Endothelial cell (in vitro differentiated cells): ENCODE data around the gene LRP3. TPM values are rescaled to one million over a fixed set of nuclear protein-coding genes. Genes with fewer than 3 reads are reported as not detected.

Experiments used
- DNase-seq: peaks from one replicate; pipeline ENCODE4 v3.0.0; 2021; ENCODE audit warnings: low spot score
- H3K27ac Mint-ChIP-seq: one replicate; pipeline ENCODE4 v1.8.0; 2021; ENCODE audit warnings: mixed read lengths, inconsistent platforms; ENCODE audit not compliant: unreplicated experiment
- H3K27me3 Mint-ChIP-seq: one replicate; pipeline ENCODE4 v1.8.0; 2021; ENCODE audit warnings: mild to moderate bottlenecking, moderate library complexity, mixed read lengths, inconsistent platforms; ENCODE audit not compliant: unreplicated experiment
- H3K36me3 Mint-ChIP-seq: one replicate; pipeline ENCODE4 v1.8.0; 2021; ENCODE audit warnings: mild to moderate bottlenecking, low read depth, mixed read lengths, inconsistent platforms; ENCODE audit not compliant: unreplicated experiment
- H3K4me1 Mint-ChIP-seq: one replicate; pipeline ENCODE4 v1.8.0; 2021; ENCODE audit warnings: mild to moderate bottlenecking, mixed read lengths, inconsistent platforms; ENCODE audit not compliant: unreplicated experiment
- H3K4me3 Mint-ChIP-seq: one replicate; pipeline ENCODE4 v1.8.0; 2021; ENCODE audit warnings: mild to moderate bottlenecking, mixed read lengths, inconsistent platforms; ENCODE audit not compliant: unreplicated experiment
- H3K9me3 Mint-ChIP-seq: one replicate; pipeline ENCODE4 v1.8.0; 2021; ENCODE audit warnings: mixed read lengths, inconsistent platforms; ENCODE audit not compliant: unreplicated experiment
- total RNA-seq: library from RNA; stranded (reverse); fragmentation: NEBNext Ultra II Directional; extraction: Animal tissue kit (Norgen Biotek cat#: 25700); gene quantifications from one replicate; pipeline ENCODE4 v1.2.1, GENCODE V29; 2021; ENCODE audit not compliant: unreplicated experiment
- TF ChIP-seq, protein P1 (sequence below): fragments of 200-600 bp; sonication (generic); IDR thresholded peaks from one replicate; pipeline ENCODE4 v1.5.0; 2021; ENCODE audit warnings: antibody characterized with exemption; ENCODE audit not compliant: unreplicated experiment

The LRP3 gene
- total RNA-seq, 1 donor from 2014 or later, result 5.4 TPM

DNA sequence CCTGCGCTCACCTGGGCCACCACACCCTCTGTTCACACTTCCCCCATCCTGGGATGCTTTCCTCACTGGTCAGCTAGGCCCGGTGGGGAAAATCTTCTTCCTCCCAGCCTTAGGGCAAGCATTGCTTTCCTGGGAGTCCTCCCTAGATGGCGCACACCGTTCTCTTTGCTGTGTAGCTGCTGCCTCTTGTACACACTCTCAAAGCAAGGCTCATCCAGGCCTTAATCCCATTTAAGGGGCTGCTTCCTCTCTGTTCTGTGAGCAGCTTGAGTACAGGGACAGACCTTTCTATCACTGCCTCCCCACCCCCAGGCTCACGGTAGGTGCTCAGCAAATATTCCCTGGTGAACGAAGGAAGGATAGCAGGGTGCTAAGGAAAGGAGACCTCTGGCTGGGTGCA is 20.5 kb downstream of the LRP3 start:
- DNase-seq, result no peak
- no peaks in the 10 kb centered on the region for H3K36me3 Mint-ChIP-seq
- peaks cover 7% of the 10 kb centered on the region for H3K27me3 Mint-ChIP-seq
- no peaks in the 10 kb centered on the region for H3K4me1 Mint-ChIP-seq
- H3K4me3 Mint-ChIP-seq, result no peak overlapping the region
- TF ChIP-seq, protein P1, sequence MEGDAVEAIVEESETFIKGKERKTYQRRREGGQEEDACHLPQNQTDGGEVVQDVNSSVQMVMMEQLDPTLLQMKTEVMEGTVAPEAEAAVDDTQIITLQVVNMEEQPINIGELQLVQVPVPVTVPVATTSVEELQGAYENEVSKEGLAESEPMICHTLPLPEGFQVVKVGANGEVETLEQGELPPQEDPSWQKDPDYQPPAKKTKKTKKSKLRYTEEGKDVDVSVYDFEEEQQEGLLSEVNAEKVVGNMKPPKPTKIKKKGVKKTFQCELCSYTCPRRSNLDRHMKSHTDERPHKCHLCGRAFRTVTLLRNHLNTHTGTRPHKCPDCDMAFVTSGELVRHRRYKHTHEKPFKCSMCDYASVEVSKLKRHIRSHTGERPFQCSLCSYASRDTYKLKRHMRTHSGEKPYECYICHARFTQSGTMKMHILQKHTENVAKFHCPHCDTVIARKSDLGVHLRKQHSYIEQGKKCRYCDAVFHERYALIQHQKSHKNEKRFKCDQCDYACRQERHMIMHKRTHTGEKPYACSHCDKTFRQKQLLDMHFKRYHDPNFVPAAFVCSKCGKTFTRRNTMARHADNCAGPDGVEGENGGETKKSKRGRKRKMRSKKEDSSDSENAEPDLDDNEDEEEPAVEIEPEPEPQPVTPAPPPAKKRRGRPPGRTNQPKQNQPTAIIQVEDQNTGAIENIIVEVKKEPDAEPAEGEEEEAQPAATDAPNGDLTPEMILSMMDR, result no peak
- H3K9me3 Mint-ChIP-seq, result no peaks in the 10 kb centered on the region
- H3K27ac Mint-ChIP-seq, result peak overlapping the region; percentile 73

DNA sequence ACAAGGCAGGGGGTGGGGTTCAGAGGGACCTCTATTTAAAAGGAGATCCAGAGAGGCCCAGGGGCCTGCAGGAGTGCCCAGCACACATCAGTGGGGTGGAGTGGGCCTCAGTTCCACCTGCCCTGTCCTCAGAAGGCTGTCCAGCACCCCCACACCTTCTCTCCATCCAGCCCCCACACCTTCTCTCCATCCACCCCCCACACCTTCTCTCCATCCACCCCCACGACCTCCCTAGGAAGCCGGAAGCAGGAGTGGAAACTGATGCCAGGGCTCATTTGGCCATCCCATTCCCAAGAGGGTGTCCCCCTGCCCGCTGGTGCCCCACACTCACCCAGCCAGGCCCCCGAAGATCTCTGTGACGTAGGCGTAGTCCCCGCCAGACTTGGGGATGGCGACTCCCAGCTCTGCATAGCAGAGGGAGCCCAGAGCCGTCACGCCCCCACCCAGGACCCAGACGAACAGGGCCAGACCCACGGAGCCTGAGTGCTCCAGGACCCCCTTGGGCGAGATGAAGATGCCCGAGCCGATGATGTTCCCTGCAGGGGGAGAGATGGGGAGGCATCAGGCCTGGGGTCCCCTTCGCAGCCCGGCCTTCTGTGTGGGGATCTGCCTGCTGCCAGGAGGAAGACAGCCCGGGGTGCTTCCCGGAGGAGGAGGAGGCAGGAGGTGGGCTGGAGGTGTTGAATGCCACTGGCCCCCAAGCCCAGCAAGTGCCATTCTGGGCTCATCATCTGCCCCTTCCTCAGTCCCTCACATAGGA is 21.5 kb downstream of the LRP3 start:
- Mint-ChIP-seq H3K4me1 (no peaks in the 10 kb centered on the region), H3K4me3 (no peak overlapping the region), H3K27ac (no peak overlapping the region), H3K9me3 (no peaks in the 10 kb centered on the region), H3K36me3 (no peaks in the 10 kb centered on the region), H3K27me3 (peaks cover 8% of the 10 kb centered on the region)
- no peak for DNase-seq
- TF ChIP-seq, protein P1, result no peak

DNA sequence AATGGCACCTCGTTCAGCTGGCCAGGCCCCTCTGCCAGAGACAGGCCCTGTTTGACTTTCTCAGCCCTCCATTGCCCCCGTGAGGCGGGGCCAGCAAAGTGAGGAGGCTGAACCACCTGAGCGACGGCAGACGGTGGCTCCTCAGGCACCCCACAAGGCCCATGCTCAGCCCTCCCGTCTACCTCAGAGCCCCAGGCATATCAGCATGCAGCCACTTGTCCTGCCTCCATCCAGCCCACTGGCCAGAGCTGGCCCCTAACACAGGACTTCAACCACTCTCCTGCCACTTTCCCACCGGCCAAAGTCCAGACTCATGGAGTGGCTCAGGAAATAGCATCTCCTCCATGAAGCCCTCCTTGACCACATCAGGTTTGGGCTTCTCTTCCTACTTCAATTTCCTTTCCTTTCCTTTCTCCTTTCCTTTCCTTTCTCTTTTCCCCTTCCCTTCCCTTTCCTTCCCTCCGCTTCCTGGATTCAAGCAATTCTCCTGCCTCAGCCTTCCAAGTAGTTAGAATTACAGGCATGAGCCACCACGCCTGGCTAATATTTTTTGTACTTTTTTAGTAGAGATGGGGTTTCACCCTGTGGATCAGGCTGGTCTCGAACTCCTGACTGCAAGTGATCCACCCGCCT is 22.2 kb downstream of the LRP3 start:
- no peaks in the 10 kb centered on the region for H3K9me3 Mint-ChIP-seq

DNA sequence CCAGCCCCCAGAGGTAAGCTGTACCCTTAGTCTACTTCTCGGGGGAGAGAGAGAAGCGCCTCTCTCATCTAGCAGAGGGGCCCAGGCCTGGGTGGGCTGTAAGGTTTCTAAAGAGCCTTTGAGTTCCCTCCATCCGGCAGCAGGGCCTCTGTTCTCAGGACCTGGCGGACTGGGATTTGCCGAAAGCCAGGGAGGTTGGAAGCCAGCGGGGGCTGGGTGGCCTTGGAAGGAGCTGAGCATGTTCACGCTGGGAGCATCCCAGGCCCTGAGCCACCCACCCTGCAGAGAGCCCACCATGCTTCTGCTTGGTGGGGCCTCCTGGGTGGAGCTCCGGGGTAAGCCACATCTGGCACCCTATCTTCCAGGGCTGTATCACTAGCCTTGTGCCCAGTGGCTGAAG is 23.8 kb downstream of the LRP3 start:
- DNase-seq, result no peak
- TF ChIP-seq, protein P1, result no peak
- H3K27me3 Mint-ChIP-seq, result peaks cover 13% of the 10 kb centered on the region
- no peaks in the 10 kb centered on the region for H3K4me1 Mint-ChIP-seq
- no peaks in the 10 kb centered on the region for H3K36me3 Mint-ChIP-seq
- H3K4me3 Mint-ChIP-seq, result no peak overlapping the region
- no peak overlapping the region for H3K27ac Mint-ChIP-seq
- H3K9me3 Mint-ChIP-seq, result no peaks in the 10 kb centered on the region

More for the DNA sequence above, 22.2 kb downstream of the LRP3 start:
- Mint-ChIP-seq H3K36me3 (no peaks in the 10 kb centered on the region), H3K4me1 (no peaks in the 10 kb centered on the region), H3K27ac (peak overlapping the region; percentile 57), H3K27me3 (peaks cover 13% of the 10 kb centered on the region), H3K4me3 (no peak overlapping the region)
- TF ChIP-seq, protein P1, result no peak
- DNase-seq, result no peak

DNA sequence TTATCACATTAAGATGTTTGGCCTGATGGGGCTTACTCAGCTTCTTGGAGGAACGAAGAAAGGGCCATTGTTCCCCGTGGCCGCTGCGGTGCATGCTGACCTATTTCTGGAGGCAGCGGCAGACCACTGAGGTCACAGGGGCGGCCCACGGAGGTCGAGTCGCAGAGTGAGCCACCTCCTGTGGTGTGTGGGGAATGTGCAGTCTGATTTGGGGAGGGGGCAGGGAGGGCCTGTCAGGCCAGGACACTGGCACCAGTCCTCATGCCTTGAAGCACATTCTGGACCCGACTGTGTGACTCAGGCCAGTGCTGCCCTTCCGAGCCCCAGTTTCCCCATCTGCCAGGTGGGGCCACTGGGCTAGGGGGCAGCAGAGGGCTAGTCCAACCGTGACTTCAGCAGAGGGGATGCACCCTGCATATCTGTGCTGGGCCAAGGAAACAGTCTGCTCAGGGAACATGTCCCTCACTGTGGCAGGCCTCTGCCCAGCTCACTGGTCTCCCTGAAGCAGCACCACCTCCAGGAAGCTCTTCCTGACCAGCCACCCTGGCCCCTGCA is 25.2 kb downstream of the LRP3 start:
- DNase-seq, result no peak
- TF ChIP-seq, protein P1, result no peak
- Mint-ChIP-seq H3K27me3 (peaks cover 13% of the 10 kb centered on the region), H3K27ac (no peak overlapping the region), H3K4me1 (no peaks in the 10 kb centered on the region), H3K36me3 (no peaks in the 10 kb centered on the region), H3K9me3 (no peaks in the 10 kb centered on the region), H3K4me3 (no peak overlapping the region)
